Measurements from ENCODE around the gene MS4A15.

DNA sequence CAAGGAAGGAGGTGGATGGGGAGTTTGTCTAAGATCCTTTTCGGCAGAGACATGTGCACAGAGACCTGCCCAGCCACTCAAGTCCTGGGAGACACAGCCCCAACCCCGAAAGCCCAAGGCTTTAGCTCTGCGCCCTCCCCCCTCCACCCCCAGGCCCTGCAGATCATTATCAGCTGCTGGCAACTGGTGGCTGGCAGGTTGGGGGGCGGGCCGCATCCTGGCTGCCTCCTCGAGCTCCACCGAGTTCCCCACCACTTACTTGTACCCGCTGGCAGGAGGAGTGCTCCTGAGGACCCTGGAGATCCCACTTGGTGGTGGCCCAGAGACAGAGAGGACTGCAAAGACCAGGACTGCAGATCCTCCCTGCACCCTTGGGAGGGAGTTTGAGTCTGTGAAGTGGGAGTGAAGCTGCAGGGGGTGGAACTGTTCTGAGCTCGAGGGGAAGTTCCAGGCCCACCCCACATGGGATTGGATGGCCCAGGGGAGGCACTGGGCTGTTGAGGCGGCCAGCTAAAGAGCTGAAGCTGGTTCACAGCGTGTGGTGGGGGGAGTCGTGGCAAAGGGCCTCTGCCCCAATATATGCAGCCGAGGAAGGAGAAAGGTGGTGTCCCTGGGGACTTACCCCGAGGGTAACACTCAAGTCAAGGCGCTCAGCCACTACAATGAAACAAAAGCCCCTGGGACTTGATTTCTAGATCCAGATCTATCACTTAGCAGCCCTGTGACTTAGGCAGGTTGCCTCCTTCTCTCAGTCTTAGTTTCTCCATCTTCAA lies 65.3 kb downstream of the MS4A15 start:
- TF ChIP-seq ELF4 (IDR thresholded peaks at IDR 0.05) (no peak), FOXM1 (IDR thresholded peaks at IDR 0.05; ENCODE audit: borderline replicate concordance) (no peak), SP1 (IDR thresholded peaks at IDR 0.05) (no peak), ARNT (IDR thresholded peaks at IDR 0.05) (no peak), BHLHE40 (IDR thresholded peaks at IDR 0.05; ENCODE audit: borderline replicate concordance) (no peak), HDGF (IDR thresholded peaks at IDR 0.05; ENCODE audit: borderline replicate concordance) (no peak), FOXK2 (IDR thresholded peaks at IDR 0.05) (no peak), TARDBP (IDR thresholded peaks at IDR 0.05) (no peak), FOXA1 (IDR thresholded peaks at IDR 0.05) (no peak), ZNF384 (IDR thresholded peaks at IDR 0.05) (no peak), SUZ12 (IDR thresholded peaks at IDR 0.05) (no peak), CTBP1 (IDR thresholded peaks at IDR 0.05; ENCODE audit: borderline replicate concordance) (no peak), L3MBTL2 (conservative IDR thresholded peaks at IDR 0.05) (no peak)

Data from HEK293T (cell line).